Upper lobe of left lung (tissue), 6 donors: Measurements from ENCODE around the gene SLC17A9. TPM values are rescaled to one million over a fixed set of nuclear protein-coding genes. Genes with fewer than 3 reads are reported as not detected.

ENCODE experiments used
- ATAC-seq, 2 donors: fragments of 200-7000 bp; cut with Tn5 transposase; one replicate each; pipeline ENCODE4 v1.9.1; 2022; ENCODE audit warnings: mild to moderate bottlenecking in 2 of 2, moderate library complexity in 2 of 2; ENCODE audit not compliant: low FRiP score in 2 of 2
- DNase-seq, 2 donors: peaks; one replicate each; pipeline ENCODE4 v3.0.0-alpha.2; 2019 to 2020
- H3K27ac ChIP-seq, 4 donors: fragments of 200-600 bp; sonication (generic); one replicate each; pipeline ENCODE4 v1.5.1; 2016 to 2019
- H3K27me3 ChIP-seq, 4 donors: fragments of 200-600 bp; sonication (generic); one replicate each; pipeline ENCODE4 v1.5.1; 2017 to 2019
- H3K36me3 ChIP-seq, 4 donors: fragments of 200-600 bp; sonication (generic); one replicate each; pipeline ENCODE4 v1.5.1; 2016 to 2019
- H3K4me1 ChIP-seq, 4 donors: fragments of 200-600 bp; sonication (generic); one replicate each; pipeline ENCODE4 v1.5.1; 2018 to 2019
- H3K4me3 ChIP-seq, 4 donors: fragments of 200-600 bp; sonication (generic); one replicate each; pipeline ENCODE4 v1.5.1; 2017 to 2019; ENCODE audit warnings: mild to moderate bottlenecking in 2 of 4, moderate library complexity in 1 of 4
- H3K9me3 ChIP-seq, 4 donors: fragments of 200-600 bp; sonication (generic); one replicate each; pipeline ENCODE4 v1.5.1; 2018 to 2019
- CTCF ChIP-seq, 6 experiments: fragments of 450-650 bp in 4 of 6; fragments of 200-600 bp in 2 of 6; sonication (generic) in 2 of 6; IDR thresholded peaks; one replicate each; pipeline ENCODE4 v1.5.1; 2016 to 2019; ENCODE audit warnings: antibody characterized with exemption in 6 of 6
- EP300 ChIP-seq, 4 donors: sonication (generic); formaldehyde crosslinking; IDR thresholded peaks; one replicate each; pipeline ENCODE4 v1.5.1; 2017; ENCODE audit warnings: antibody characterized with exemption in 4 of 4, control low read depth in 2 of 4
- POLR2A ChIP-seq, 4 donors: fragments of 450-650 bp; IDR thresholded peaks; one replicate each; pipeline ENCODE4 v1.5.1; 2016 to 2017; ENCODE audit warnings: antibody characterized with exemption in 4 of 4, mild to moderate bottlenecking in 2 of 4
- POLR2AphosphoS5 ChIP-seq, 2 donors: sonication (generic); formaldehyde crosslinking; IDR thresholded peaks; one replicate each; pipeline ENCODE4 v1.5.1; 2017; ENCODE audit warnings: antibody characterized with exemption in 2 of 2
- WGBS, 2 donors: methylation state at CpG; one replicate each; pipeline ENCODE4 v1.1.5; 2017 to 2018; 5-methylcytosine and 5-hydroxymethylcytosine counted together
- total RNA-seq, 6 donors: library from RNA; depleted of rRNA in 4 of 6; stranded (reverse); fragments of >200 nt in 4 of 6; gene quantifications; one replicate each; pipeline versions ENCODE4 v1.1.0 to v1.2.1, GENCODE V29; 2016 to 2021
- donor health status: DM: no; HTN: no; CAD: no; lungs with moderate emphysema.
- donor health status: DM: no; HTN: yes; CAD: no; lungs with severe emphysema.

SLC17A9 gene
- total RNA-seq, 6 donors from 2014 or later = 3.8 to 18.5 (median 14.4) TPM

- no peak for ATAC-seq
Measured at GRCh38 chr20:62918831-62919230, 33.7 kb upstream of the SLC17A9 start.

GRCh38 chr20:62920039-62920645, 32.4 kb upstream of the SLC17A9 start:
- DNase-seq (no peak), ATAC-seq (no peak)
- H3K4me3 ChIP-seq = no peak overlapping the region
- 70 to 75% methylated on average over 10 of the region's 10 CpGs for WGBS, 2 donors
- no peaks in the 10 kb centered on the region for H3K36me3 ChIP-seq
- peak overlapping the region in 1 of 4 donors; percentile 3 for H3K27ac ChIP-seq
- peaks cover 92 to 98% (median 95%) of the 10 kb centered on the region in 4 donors for H3K4me1 ChIP-seq
- no peaks in the 10 kb centered on the region for H3K9me3 ChIP-seq
- TF ChIP-seq CTCF (IDR thresholded peaks at IDR 0.05) (no peak), POLR2AphosphoS5 (IDR thresholded peaks at IDR 0.05) (no peak), POLR2A (IDR thresholded peaks at IDR 0.05) (no peak), EP300 (IDR thresholded peaks at IDR 0.05) (no peak)
- no peaks in the 10 kb centered on the region for H3K27me3 ChIP-seq

More at GRCh38 chr20:62918831-62919230, 33.7 kb upstream of the SLC17A9 start:
- no peaks in the 10 kb centered on the region for H3K27me3 ChIP-seq
- H3K27ac ChIP-seq = no peak overlapping the region
- 39 to 53% methylated on average over 6 of the region's 6 CpGs for WGBS, 2 donors
- H3K9me3 ChIP-seq = no peaks in the 10 kb centered on the region
- no peak for TF ChIP-seq EP300 (IDR thresholded peaks at IDR 0.05)
- TF ChIP-seq CTCF (IDR thresholded peaks at IDR 0.05) = no peak
- no peak for TF ChIP-seq POLR2A (IDR thresholded peaks at IDR 0.05)
- no peak for TF ChIP-seq POLR2AphosphoS5 (IDR thresholded peaks at IDR 0.05)
- H3K4me3 ChIP-seq = no peak overlapping the region
- H3K36me3 ChIP-seq = peaks cover 0 to 3% (median 0%) of the 10 kb centered on the region in 4 donors
- DNase-seq = no peak
- peaks cover 89 to 97% (median 93%) of the 10 kb centered on the region in 4 donors for H3K4me1 ChIP-seq

GRCh38 chr20:62921119-62921687, 31.3 kb upstream of the SLC17A9 start:
- WGBS, 2 donors = 47 to 57% methylated on average over 8 of the region's 8 CpGs
- H3K4me1 ChIP-seq = peaks cover 83 to 90% (median 86%) of the 10 kb centered on the region in 4 donors
- peak overlapping the region in 2 of 4 donors; percentile 6 to 13 for H3K27ac ChIP-seq
- peak; percentile 14 to 73 (median 59) for TF ChIP-seq CTCF (IDR thresholded peaks at IDR 0.05)
- TF ChIP-seq POLR2A (IDR thresholded peaks at IDR 0.05) = no peak
- no peaks in the 10 kb centered on the region for H3K9me3 ChIP-seq
- H3K27me3 ChIP-seq = no peaks in the 10 kb centered on the region
- H3K36me3 ChIP-seq = no peaks in the 10 kb centered on the region
- H3K4me3 ChIP-seq = no peak overlapping the region
- DNase-seq = peak in 1 of 2 donors; percentile 68
- peak; percentile 53 to 77 for ATAC-seq

- Histone ChIP-seq H3K27me3 (no peaks in the 10 kb centered on the region), H3K4me3 (no peak overlapping the region), H3K9me3 (no peaks in the 10 kb centered on the region), H3K4me1 (peaks cover 82 to 87% (median 84%) of the 10 kb centered on the region in 4 donors), H3K36me3 (no peaks in the 10 kb centered on the region), H3K27ac (peak overlapping the region; percentile 45 to 99 (median 76))
- ATAC-seq (no peak), DNase-seq (peak in 1 of 2 donors; percentile 56)
- TF ChIP-seq EP300 (IDR thresholded peaks at IDR 0.05) (no peak), POLR2AphosphoS5 (IDR thresholded peaks at IDR 0.05) (no peak), POLR2A (IDR thresholded peaks at IDR 0.05) (no peak), CTCF (IDR thresholded peaks at IDR 0.05) (no peak)
- WGBS, 2 donors = 70 to 74% methylated on average over 12 to 14 of the region's 14 CpGs
Measured at GRCh38 chr20:62922451-62922921, 30.0 kb upstream of the SLC17A9 start.
